ENCODE results near the gene NDC1. TPM values are rescaled to one million over a fixed set of nuclear protein-coding genes. Genes with fewer than 3 reads are reported as not detected.
A peak's percentile ranks its signal among the peaks of the same experiment; 100 is the strongest.

Gene NDC1
- total RNA-seq, 1 donor from 2014 or later: 20.6 TPM

GRCh38 chr1:53752281-53752680, 85.8 kb downstream of the NDC1 start:
- Mint-ChIP-seq H3K4me3 (no peak overlapping the region), H3K9me3 (no peaks in the 10 kb centered on the region), H3K27me3 (ENCODE audit: low read depth) (peaks cover 41% of the 10 kb centered on the region), H3K27ac (no peak overlapping the region), H3K36me3 (no peaks in the 10 kb centered on the region), H3K4me1 (no peaks in the 10 kb centered on the region)
- TF ChIP-seq, protein P1, sequence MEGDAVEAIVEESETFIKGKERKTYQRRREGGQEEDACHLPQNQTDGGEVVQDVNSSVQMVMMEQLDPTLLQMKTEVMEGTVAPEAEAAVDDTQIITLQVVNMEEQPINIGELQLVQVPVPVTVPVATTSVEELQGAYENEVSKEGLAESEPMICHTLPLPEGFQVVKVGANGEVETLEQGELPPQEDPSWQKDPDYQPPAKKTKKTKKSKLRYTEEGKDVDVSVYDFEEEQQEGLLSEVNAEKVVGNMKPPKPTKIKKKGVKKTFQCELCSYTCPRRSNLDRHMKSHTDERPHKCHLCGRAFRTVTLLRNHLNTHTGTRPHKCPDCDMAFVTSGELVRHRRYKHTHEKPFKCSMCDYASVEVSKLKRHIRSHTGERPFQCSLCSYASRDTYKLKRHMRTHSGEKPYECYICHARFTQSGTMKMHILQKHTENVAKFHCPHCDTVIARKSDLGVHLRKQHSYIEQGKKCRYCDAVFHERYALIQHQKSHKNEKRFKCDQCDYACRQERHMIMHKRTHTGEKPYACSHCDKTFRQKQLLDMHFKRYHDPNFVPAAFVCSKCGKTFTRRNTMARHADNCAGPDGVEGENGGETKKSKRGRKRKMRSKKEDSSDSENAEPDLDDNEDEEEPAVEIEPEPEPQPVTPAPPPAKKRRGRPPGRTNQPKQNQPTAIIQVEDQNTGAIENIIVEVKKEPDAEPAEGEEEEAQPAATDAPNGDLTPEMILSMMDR (IDR thresholded peaks at IDR 0.05; ENCODE audit: unreplicated experiment): no peak
- DNase-seq (ENCODE audit: low spot score in 2 of 2, unreplicated experiment in 2 of 2): no peak

DNA sequence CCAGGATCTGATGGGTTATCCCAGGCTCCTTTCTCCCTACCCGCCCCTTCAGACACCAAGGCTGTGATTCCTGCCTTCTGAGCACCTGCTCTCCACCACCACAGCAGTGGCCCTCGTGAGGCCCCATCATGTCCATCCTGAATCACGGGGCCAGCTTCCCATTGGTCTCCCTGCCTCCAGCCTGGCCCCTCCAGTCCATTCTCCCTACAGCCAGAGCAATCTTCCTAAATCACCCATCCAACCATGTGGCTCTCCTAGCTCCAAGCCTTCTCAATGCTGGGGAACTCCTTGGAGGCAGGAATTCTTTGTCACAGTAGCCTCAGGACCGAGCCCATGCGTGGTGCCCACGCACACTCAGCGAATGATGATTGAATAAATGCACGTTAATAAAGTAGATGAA, 90.3 kb downstream of the NDC1 start:
- DNase-seq (ENCODE audit: low spot score in 2 of 2, unreplicated experiment in 2 of 2): no peak
- peaks cover 61% of the 10 kb centered on the region for H3K27me3 Mint-ChIP-seq (ENCODE audit: low read depth)
- H3K27ac Mint-ChIP-seq: no peak overlapping the region

DNA sequence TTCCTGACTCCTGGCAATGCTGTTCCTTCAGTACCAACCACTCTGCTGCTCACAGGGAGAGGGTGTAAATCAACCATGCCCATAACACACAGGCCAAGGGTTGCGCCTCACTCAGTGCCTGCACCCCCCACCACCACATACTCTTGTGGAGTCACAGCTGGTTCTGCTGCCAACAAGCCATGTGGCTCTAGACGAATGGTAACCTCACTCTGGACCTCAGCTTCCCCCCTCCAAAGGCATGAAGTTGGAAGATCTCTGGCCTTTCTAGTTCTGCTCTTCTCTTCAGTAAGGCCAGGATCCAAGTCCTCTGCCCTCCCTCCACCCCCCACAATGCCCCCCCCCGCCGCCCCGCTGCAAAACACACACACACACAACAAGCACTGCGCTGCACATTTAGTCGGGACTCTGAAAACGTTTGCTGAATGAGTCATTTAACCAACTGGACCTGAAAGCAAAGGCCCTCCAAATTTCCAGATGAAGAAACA, 97.4 kb downstream of the NDC1 start:
- Mint-ChIP-seq H3K4me3 (no peak overlapping the region), H3K27ac (no peak overlapping the region), H3K27me3 (ENCODE audit: low read depth) (peaks cover 75% of the 10 kb centered on the region), H3K4me1 (no peaks in the 10 kb centered on the region), H3K36me3 (no peaks in the 10 kb centered on the region), H3K9me3 (peaks cover 17% of the 10 kb centered on the region)
- no peak for DNase-seq (ENCODE audit: low spot score in 2 of 2, unreplicated experiment in 2 of 2)
- TF ChIP-seq, protein P1 (IDR thresholded peaks at IDR 0.05; ENCODE audit: unreplicated experiment): no peak

More for the DNA sequence above, 90.3 kb downstream of the NDC1 start:
- Mint-ChIP-seq H3K4me3 (no peak overlapping the region), H3K9me3 (peaks cover 18% of the 10 kb centered on the region), H3K4me1 (no peaks in the 10 kb centered on the region), H3K36me3 (no peaks in the 10 kb centered on the region)
- TF ChIP-seq, protein P1 (IDR thresholded peaks at IDR 0.05; ENCODE audit: unreplicated experiment): no peak

GRCh38 chr1:53739109-53739681, 98.9 kb downstream of the NDC1 start, which contains the start of gene GLIS1:
GLIS1 (minus strand) TSS chr1:53739164; CDS start chr1:53738064, 1,100 bp downstream.
- Mint-ChIP-seq H3K4me1 (no peaks in the 10 kb centered on the region), H3K27ac (no peak within 1 kb of the TSS), H3K4me3 (peak within 1 kb of the TSS; percentile 59), H3K27me3 (ENCODE audit: low read depth) (peaks cover 87% of the 10 kb centered on the region), H3K36me3 (no peaks in the 10 kb centered on the region), H3K9me3 (peaks cover 14% of the 10 kb centered on the region)
- DNase-seq (ENCODE audit: low spot score in 2 of 2, unreplicated experiment in 2 of 2): peak; percentile 79 to 91
- TF ChIP-seq, protein P1 (IDR thresholded peaks at IDR 0.05; ENCODE audit: unreplicated experiment): no peak

DNA sequence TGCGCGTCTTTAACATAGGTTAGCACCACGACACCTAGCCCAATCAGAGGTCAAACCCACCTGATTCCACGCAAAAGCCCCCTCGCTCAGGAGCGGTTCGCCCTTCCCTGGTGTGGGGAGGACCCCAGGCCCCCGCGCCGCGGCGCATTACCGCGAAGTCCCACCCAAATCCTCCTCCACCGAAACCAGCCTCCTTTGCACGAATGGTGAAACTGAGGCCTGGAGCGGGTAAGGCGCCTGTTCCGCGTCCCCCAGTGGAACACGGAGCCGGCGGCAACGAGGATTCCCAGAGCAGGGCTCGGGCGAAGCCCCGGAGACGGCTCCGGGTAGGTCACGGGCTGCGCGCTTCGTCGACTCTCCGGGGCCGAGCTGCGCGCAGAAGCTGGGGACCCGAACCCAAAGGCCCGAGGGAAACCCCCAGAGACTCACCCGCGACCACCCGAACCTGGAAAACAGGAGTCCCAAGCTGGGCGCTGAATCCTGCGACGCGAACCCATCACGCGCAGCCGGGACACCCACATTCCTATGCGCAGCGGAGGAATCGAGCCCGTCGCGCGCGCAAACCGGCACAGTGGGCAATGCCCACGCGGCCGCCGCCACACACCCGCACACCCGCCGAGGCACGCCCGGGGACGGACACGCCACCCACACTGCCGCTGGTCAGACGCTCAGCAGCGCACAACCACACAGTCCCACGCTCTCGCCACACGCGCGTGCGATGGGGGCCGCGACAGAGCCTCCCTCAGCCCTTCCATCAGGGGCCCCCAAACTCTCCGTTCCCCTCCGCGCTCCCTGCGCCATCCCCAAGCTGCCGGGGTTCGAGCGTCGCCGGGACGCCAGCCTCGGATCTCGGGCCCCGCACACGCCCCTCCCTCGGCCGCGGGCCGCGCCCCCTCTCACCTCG, 99.6 kb downstream of the NDC1 start:
- Mint-ChIP-seq H3K4me3 (peak overlapping the region; percentile 53), H3K27ac (no peak overlapping the region), H3K36me3 (no peaks in the 10 kb centered on the region), H3K27me3 (ENCODE audit: low read depth) (peaks cover 87% of the 10 kb centered on the region), H3K4me1 (peaks cover 5% of the 10 kb centered on the region), H3K9me3 (peaks cover 9% of the 10 kb centered on the region)
- TF ChIP-seq, protein P1 (IDR thresholded peaks at IDR 0.05; ENCODE audit: unreplicated experiment): no peak
- peak in 1 of 2 experiments; percentile 43 for DNase-seq (ENCODE audit: low spot score in 2 of 2, unreplicated experiment in 2 of 2)
